ENCODE results near the gene SOD2. TPM values are rescaled to one million over a fixed set of nuclear protein-coding genes. Genes with fewer than 3 reads are reported as not detected.

SOD2 gene
- total and polyA plus RNA-seq, 2 donors (not counting 1 experiment from before 2014, with no cell fraction given) = 66.0 to 94.7 TPM

DNA sequence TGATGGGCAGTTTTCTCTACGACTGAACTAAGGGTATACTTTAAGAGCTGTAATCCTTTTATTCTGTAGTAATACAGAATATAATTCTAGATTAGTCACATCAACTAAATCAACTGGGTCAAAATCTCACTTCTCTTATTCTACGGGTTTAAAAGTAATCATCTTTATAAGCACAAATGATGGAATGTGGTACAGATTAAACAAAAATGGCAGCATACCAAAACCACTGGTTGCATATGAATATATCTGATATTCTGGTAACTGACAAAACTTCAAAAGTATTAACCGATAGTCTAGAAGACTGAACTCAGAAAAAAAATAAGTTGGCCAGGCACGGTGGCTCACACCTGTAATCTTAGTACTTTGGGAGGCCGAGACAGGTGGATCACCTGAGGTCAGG is 7.0 kb downstream of the SOD2 start:
- Mint-ChIP-seq H3K4me1 (peaks cover 7% of the 10 kb centered on the region), H3K4me3 (no peak overlapping the region), H3K9me3 (ENCODE audit: insufficient read depth) (no peaks in the 10 kb centered on the region), H3K27me3 (no peaks in the 10 kb centered on the region), H3K27ac (no peak overlapping the region)
- Histone ChIP-seq H4K20me1 (ENCODE audit: control insufficient read depth, insufficient read depth, low read length, poor library complexity, severe bottlenecking) (peaks cover 3% of the 10 kb centered on the region), H3K27ac (ENCODE audit: low read length in 2 of 2) (no peak overlapping the region), H3K27me3 (replicated peaks in 1 of 4; ENCODE audit: control extremely low read depth in 1 of 4, control insufficient read depth in 3 of 4, insufficient read depth in 4 of 4, low read length in 3 of 4) (no peaks in the 10 kb centered on the region), H3K79me2 (ENCODE audit: control insufficient read depth, insufficient read depth, low read length) (peaks cover 41% of the 10 kb centered on the region), H2AFZ (ENCODE audit: insufficient read depth, low read depth, low read length, poor library complexity, severe bottlenecking) (no peak overlapping the region), H3K4me3 (ENCODE audit: control extremely low read depth in 1 of 5, extremely low read depth in 1 of 5, insufficient read depth in 1 of 5, low read depth in 2 of 5, low read length in 4 of 5) (no peak overlapping the region), H3K9me3 (ENCODE audit: control extremely low read depth in 1 of 3, control insufficient read depth in 2 of 3, insufficient read depth in 1 of 3, low read length in 2 of 3) (no peaks in the 10 kb centered on the region), H3K9ac (ENCODE audit: low read length) (no peak overlapping the region), H3K36me3 (replicated peaks in 1 of 2; ENCODE audit: control extremely low read depth in 1 of 2, control insufficient read depth in 1 of 2, extremely low read depth in 1 of 2, insufficient read depth in 2 of 2, low read length in 1 of 2) (peaks cover 21 to 62% of the 10 kb centered on the region in 2 experiments), H3K4me1 (ENCODE audit: control insufficient read depth in 2 of 2, insufficient read depth in 2 of 2, low read length in 2 of 2) (peaks cover 1 to 2% of the 10 kb centered on the region in 2 donors), H3K4me2 (replicated peaks; ENCODE audit: low read depth, low read length, poor library complexity, severe bottlenecking) (no peak overlapping the region)
- 33% methylated on average over 1 of the region's 5 CpGs for WGBS (ENCODE audit: insufficient coverage)
- TF ChIP-seq EZH2 (IDR thresholded peaks at IDR 0.05; ENCODE audit: borderline replicate concordance, insufficient read depth, low read depth, low read length, poor library complexity, severe bottlenecking) = no peak
- TF ChIP-seq, protein P1, sequence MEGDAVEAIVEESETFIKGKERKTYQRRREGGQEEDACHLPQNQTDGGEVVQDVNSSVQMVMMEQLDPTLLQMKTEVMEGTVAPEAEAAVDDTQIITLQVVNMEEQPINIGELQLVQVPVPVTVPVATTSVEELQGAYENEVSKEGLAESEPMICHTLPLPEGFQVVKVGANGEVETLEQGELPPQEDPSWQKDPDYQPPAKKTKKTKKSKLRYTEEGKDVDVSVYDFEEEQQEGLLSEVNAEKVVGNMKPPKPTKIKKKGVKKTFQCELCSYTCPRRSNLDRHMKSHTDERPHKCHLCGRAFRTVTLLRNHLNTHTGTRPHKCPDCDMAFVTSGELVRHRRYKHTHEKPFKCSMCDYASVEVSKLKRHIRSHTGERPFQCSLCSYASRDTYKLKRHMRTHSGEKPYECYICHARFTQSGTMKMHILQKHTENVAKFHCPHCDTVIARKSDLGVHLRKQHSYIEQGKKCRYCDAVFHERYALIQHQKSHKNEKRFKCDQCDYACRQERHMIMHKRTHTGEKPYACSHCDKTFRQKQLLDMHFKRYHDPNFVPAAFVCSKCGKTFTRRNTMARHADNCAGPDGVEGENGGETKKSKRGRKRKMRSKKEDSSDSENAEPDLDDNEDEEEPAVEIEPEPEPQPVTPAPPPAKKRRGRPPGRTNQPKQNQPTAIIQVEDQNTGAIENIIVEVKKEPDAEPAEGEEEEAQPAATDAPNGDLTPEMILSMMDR (IDR thresholded peaks at IDR 0.05) = no peak
- DNase-seq = no peak
- CTCF ChIA-PET = interaction anchor here (0.5 kb wide), 1 partner anchor 429 kb away, joined by 5 read pairs; no protein-coding TSS in a partner anchor
- intact Hi-C loops (cut with micrococcal nuclease) = no loop called here
- no peak for ATAC-seq (ENCODE audit: low read depth)
- POLR2A ChIA-PET = no interaction called here

- peaks cover 27% of the 10 kb centered on the region for H3K79me2 ChIP-seq (ENCODE audit: control insufficient read depth, insufficient read depth, low read length)
- Mint-ChIP-seq H3K27me3 (no peaks in the 10 kb centered on the region), H3K4me1 (peaks cover 5% of the 10 kb centered on the region), H3K27ac (no peak overlapping the region), H3K9me3 (ENCODE audit: insufficient read depth) (no peaks in the 10 kb centered on the region), H3K4me3 (no peak overlapping the region)
- H3K9me3 ChIP-seq (ENCODE audit: control extremely low read depth in 1 of 3, control insufficient read depth in 2 of 3, insufficient read depth in 1 of 3, low read length in 2 of 3) = no peaks in the 10 kb centered on the region
- no peaks in the 10 kb centered on the region for H3K4me1 ChIP-seq (ENCODE audit: control insufficient read depth in 2 of 2, insufficient read depth in 2 of 2, low read length in 2 of 2)
- POLR2A ChIA-PET = interaction anchor here (2.2 kb wide), 1 partner anchor 9 kb away, joined by 6 read pairs; the partner anchor contains the start of gene SOD2
- no peak overlapping the region for H3K4me3 ChIP-seq (ENCODE audit: control extremely low read depth in 1 of 5, extremely low read depth in 1 of 5, insufficient read depth in 1 of 5, low read depth in 2 of 5, low read length in 4 of 5)
- H3K9ac ChIP-seq (ENCODE audit: low read length) = no peak overlapping the region
- no peak for TF ChIP-seq EZH2 (IDR thresholded peaks at IDR 0.05; ENCODE audit: borderline replicate concordance, insufficient read depth, low read depth, low read length, poor library complexity, severe bottlenecking)
- TF ChIP-seq, protein P1 (IDR thresholded peaks at IDR 0.05) = no peak
- H3K36me3 ChIP-seq (replicated peaks in 1 of 2; ENCODE audit: control extremely low read depth in 1 of 2, control insufficient read depth in 1 of 2, extremely low read depth in 1 of 2, insufficient read depth in 2 of 2, low read length in 1 of 2) = peaks cover 23 to 56% of the 10 kb centered on the region in 2 experiments
- no peaks in the 10 kb centered on the region for H3K27me3 ChIP-seq (replicated peaks in 1 of 4; ENCODE audit: control extremely low read depth in 1 of 4, control insufficient read depth in 3 of 4, insufficient read depth in 4 of 4, low read length in 3 of 4)
- H4K20me1 ChIP-seq (ENCODE audit: control insufficient read depth, insufficient read depth, low read length, poor library complexity, severe bottlenecking) = peaks cover 6% of the 10 kb centered on the region
- intact Hi-C loops (cut with micrococcal nuclease) = no loop called here
- no peak for DNase-seq
- CTCF ChIA-PET = no interaction called here
- H3K4me2 ChIP-seq (replicated peaks; ENCODE audit: low read depth, low read length, poor library complexity, severe bottlenecking) = no peak overlapping the region
- no peak overlapping the region for H3K27ac ChIP-seq (ENCODE audit: low read length in 2 of 2)
- WGBS (ENCODE audit: insufficient coverage) = 100% methylated on average over 1 of the region's 1 CpG
- H2AFZ ChIP-seq (ENCODE audit: insufficient read depth, low read depth, low read length, poor library complexity, severe bottlenecking) = no peak overlapping the region
- no peak for ATAC-seq (ENCODE audit: low read depth)
These were observed 9.1 kb downstream of the SOD2 start for GRCh38 chr6:159684013-159684304.

Measured in B cell (primary cell).